MV-4-11 (cell line): ENCODE measurements around the gene ENGASE.

ENCODE experiments used
- DNase-seq: peaks from one replicate; lab custom pipeline; 2025; lab: John Stamatoyannopoulos, UW

Gene ENGASE

DNA sequence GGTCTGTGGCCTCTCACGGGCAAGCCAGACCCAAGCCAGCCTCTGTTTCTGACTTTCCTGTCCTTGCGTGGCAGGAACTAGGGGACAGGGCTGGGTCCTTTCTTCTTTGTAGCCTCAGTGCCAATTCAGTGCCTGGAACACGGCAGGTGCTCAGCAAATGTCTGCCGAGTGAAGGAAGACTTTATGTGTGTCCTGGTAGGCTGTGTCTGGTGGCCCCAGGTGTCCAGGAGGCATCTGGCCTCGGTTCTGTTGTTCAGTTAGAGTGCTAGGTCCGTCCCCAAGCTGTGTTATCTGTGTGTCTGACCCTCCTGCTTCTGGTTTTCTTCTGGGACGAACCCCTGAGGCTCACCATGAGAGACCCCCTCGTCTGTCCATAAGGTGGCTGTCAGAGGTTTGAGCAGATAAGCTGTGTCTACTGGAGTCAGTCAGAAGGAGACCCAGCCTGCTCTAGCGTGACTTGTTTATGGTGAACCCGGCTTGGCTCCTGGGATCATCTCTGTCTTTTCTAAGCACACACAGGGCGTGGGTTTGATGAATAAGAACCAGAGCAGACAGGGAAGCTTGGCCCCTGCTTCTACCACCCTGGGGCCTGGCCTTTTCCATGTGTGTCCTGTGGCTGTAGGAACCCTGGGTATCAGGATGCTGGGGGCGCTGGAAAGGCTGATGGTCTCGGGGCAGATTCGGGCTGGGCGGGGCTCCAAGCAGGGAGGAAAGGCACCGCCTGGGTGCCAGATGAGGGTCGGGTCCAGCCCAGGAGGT lies 39.3 kb downstream of the ENGASE start:
- DNase-seq = no peak

DNA sequence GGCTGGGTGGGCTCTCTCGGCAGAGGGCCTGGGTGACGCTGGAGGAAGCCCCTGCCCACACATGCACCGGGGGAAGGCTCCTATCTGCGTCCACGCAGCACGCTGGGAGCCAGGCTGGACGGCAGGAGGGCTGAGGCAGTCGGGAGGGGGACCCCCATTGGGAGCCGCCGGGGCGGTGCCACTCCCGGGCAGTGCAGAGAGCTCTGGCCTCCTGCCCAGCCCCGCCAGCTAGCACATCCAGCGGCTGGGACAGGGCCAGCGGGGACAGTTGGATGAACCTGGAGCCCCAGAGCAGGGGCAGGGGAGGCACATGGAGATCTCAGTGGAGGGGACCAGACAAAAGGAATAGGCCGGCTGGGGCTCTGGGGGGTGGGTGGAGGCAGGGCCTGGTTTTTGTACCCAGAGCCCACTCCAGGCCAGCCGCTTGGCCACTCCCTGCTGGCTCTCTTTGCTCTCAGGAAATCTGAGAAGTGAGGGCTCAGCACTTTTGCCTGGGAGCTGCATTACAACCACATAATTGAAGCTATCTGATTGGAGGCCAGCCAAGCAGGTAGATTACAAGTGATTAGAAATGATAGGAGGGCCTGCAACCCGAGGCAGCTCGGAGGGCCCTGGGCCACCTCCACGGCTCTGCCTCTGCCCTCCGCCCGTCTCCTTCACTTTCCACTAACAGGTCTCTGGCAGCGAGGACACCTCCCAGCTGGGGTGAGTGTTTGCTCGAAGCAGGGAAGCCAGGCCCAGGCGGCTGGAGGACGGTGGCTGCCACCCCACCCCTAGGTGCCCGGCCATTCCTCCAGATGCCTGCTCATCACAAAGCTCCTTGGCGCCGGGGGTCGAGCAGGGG lies 40.1 kb downstream of the ENGASE start:
- DNase-seq = no peak

DNA sequence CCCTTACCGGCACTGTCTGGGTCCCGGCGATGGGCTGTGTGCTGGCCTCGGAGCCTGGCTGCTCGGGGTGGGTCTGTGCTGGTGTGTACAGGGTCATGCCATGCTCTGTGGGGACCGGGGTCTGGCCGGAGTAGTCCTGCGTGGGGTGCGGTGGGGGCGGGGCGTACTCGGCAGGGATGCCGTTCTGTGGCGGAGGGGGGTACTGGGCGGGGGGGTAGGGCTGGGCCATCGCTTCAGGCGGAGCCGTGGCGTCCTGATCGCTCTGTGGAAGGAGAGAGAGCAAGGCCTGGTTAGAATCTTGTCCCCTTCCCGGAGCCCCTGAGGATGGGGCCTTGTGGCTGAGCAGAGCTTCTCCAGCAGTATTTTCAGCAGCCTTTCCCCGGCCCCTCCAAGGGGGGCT lies 40.9 kb downstream of the ENGASE start:
- no peak for DNase-seq

DNA sequence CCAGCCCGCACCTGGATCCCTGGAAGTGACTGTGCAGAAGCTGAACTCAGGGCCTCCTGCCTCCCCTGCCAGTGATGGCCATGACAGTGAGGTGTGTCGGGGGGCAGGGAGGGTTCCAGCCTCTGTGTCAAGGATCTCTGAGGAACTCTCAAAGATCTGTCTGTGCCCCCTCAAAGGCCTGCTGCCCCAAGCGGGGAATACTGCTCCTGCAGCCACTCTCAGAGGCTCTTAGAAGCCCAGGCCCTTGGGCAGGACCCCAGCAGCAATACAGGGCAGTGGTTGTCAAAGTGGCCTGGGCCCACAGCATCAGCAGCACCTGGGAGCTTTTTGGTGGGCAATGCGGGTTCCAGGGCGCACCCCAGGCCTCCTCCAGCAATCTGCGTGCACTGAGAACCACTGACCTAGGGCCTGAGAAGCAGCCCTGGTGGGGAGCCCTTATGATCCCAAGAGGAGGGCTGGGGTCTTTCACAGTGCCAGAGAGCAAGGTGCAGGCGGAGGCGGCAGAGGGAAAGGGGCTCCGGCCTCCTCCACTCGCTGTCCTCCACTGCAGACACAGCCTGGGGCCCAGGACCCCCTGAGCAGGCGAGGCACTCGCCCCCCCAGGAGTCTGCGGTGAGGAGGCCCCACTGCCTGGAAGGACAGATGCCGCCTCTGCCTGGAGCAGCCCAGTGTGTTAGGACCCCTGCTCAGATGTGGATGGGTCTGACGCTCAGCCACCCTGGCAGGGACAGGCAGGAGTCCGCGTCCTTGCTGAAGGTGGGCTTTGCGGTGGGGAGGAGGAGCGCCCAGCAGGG lies 42.1 kb downstream of the ENGASE start:
- DNase-seq = no peak

DNA sequence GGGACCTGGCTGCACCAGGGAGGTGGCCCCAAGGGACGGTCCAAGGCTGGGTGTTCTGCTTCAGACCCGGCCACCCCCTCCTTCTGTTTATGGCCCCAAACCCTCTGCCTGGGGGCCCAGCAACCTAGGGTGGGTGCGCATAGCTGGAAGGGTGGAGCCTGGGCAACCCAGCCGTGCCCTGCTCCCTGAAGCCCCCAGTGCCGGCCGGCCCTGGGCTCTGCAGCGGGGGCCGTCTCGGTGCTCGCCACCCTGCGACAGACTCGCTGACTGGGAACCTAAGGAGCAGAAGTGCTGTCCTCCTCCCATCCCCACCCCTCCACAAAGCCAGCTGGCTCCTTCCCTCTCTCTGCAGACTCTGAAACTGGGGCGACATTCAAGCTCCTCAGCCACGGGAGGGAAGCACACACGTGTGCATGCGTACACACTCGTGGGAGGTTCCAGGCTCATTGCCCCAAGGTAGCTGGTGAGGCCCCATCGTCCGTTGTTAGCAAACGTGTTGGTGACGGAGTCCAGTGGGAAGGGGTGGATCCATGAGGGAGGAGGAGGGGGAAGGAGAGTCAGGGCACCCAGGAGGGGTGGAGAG lies 43.4 kb downstream of the ENGASE start:
- no peak for DNase-seq

DNA sequence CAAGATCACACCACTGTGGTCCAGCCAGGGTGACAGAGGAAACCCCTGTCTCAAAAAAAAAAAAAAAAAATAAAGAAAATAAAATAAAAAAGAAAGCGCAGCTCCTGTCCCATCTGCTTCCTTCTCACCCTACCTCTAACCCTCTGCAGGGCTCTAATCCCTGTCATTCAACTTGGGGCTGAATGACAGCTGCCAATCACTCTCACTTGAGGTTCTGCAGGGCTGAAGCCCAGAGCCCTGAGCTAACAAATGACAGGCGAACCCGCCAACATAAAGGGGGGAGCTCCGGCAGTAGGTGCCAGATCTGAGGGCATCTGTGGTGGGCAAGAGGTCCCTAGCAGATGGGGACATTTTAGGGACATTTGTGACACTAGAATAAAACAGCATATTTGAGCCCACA lies 44.3 kb downstream of the ENGASE start:
- DNase-seq = no peak

DNA sequence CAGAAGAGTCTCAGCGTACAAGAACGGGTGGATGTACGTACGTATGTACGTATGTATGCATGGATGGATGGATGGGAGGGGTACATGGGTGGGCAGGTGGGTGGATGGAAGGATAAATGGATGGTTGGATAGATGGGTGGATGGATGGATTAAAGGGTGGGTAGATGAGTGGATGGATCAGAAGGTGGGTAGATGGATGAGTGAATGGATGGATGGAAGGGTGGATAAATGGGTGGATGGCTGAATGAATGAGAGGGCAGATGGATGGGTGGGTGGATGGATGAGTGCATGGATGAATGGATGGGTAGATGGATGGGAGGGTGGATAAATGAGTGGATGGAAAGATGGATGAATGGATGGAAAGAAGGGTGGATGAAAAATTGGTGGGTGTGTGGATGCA lies 45.6 kb downstream of the ENGASE start:
- no peak for DNase-seq

DNA sequence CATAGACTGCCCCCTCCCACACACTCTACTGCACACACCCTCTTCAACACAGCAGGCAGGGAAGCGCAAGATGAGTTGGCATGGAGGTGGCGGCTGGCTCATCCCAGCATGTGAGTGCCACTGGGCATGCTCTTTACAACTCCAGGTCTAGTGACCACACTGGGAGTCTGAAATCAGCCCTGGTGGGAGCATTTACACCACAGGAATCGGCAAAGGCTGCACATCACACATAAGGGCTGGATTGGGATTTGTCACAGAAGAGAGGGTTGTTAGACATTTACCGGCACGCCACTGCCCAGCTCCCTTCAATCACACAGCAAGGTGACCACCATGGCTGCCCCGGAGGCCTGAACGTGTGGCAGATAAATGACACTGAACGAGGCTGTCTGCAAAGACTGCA lies 49.4 kb downstream of the ENGASE start:
- DNase-seq = no peak

DNA sequence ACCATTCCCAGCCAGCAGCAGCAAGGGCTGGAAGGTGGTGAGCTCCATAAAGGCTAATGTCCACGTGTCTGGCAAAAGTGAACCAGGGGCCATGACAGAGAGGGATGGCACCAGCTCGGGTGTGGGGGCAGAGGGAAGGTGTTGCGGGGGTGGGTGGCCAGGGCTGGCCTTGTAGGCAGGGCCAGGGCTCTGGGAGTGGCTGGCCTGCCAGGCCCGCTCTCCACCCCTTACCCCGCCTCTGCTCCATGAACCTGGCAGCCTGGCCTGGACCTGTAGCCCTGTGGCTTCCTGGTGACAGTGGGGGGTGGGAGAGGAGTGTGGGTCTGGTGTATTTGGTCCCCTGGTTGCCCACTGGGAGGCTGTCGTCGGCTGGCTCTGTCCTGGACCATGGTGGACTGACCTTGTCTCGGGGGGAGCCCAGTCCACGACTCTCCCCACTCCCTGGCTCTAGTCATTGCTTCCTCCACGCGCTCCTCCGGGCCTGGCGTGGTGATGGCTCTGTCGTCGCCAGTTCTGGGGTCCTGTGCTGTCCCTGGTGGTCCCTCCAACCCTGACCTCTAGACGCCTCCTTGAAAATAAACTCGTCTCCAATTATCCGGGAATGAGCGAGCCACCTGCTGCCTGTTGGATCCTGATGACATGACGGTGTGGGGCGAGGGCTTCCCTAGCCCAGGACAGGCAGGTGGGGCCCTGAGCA lies 50.0 kb downstream of the ENGASE start:
- no peak for DNase-seq

DNA sequence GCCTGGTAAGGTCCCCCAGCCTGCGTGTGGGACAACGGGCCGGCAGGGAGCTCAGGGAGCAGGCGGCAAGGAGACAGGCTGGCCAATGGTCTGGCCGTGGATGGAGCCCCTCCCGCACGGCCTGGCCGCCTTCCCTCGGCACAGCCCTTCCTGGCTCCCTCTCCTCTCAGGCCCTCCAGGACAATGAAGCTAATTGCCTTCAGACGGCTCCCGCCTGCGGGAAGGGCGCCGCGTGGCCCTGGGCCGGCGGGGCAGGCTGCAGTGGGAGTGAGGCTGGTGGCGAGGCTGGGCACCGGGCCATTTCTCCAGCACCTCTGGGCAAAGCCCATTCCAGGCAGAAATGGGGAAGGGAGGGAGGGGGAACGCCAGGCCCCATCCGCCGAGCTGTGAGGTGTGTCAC lies 50.9 kb downstream of the ENGASE start:
- no peak for DNase-seq

DNA sequence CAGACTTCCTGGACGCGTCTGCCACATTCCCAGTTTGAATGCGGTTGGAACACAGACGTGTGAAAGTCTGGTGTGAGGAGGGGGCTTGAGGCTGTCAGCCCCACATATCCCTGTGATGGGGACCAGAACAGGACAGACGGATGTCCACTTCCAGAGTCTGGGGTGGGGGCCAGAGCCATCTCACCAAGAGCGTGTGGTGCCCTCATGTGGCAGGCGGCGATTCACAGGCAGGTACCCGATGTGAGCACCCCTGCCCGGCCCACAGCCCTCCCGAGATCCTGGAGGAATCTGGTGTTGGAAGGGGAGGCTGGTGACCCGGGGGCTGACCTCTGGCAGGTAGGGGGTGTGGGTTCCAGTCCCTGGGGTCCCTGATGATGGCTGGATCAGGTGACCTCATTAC lies 51.5 kb downstream of the ENGASE start:
- DNase-seq = no peak

DNA sequence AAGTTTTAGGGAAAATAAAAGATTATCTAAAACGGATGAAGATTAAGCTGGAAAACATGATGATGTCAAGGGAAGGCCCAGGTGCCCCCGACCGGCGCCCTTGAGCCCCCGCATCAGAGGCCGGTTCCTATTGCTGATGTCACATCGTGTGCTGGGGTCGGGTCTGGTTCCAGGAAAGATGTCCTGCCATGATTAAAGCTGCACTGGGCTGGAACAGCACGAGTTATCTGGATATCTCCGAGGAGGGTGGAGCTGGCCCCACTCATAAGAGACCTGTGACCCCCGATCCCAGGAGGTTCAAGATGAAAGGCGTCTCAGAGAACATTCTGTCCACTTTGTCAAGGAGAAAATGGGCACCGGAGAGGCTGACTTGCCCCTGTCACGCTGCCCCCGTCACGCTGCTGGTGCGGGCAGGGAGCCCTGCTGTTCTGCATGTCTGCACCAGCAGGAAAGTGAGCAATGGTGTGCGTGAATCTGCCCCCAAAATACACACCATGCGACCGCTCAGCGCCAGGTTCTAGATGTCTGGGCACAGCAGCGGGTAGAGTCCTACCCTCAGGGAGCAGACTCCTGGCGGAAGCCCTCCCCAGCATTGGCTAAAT lies 53.0 kb downstream of the ENGASE start:
- DNase-seq = no peak

DNA sequence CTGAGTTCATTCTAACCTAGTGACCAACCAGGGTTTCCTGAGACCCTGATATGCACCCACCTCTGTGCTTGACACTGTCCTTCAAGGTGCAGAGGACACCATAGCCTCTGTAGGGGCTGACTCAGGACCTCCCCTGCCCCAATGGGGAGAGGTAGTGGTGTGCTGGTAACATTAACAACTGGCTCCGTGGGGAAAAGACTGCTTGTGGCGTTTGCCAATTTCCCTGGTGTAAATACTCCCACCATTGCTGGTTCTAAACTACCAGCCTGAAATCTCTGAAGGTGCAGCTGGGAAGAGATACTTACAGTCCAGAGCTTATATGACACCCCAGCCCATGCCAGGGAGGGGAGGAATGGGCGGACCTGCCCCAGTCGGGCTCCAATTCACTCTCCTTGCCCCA lies 54.9 kb downstream of the ENGASE start:
- no peak for DNase-seq

DNA sequence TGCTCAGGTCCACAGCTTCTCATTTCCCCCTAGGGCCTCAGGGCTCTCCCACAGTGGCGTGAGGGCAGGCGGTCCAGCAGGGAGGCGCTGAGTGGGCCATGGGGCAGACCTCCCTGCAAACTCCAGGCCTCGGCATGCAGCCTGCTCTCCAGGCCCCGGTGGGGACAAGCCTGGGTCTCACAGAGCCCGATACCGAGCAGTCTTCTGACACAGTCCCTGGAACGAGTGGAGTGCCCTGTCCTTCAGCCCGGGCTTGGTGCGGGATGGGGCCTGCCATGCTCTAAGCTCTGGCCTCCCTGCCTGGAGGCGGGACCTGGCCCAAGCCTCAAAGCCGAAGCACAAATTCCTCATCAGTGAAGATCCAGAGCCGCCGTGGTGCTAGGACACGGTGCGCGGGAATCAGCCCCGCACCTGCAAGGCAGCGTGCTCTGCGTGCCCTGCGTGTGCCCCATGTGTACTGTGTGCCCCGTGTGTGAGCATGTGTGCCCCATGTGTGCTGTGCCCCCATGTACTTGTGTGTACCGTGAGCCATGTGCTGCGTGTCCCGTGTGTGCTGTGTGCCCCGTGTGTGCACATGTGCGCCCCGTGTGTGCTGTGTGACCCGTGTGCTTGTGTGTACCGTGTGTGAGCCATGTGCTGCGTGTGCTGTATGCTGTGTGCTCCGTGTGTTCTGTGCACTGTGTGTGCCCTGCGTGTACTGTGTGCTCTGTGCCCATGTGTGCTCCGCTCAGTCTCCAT lies 56.1 kb downstream of the ENGASE start:
- no peak for DNase-seq

DNA sequence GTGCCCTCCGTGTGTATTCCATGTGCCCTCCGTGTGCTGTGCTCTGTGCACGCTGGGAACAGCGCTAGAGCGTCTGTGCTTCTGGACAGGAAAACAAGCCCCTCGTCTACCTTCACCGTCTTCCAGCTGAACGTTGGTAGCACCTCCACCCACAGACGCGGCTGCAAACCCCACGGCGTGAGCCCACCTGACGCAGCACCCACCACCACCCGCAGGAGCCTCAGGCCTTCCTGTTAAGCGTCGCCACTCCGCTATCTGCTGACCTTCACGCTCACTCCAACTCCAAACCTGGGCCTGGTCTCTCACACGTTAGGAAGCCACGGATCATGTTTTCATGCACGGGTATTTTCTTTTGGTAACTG lies 56.6 kb downstream of the ENGASE start:
- DNase-seq = no peak

DNA sequence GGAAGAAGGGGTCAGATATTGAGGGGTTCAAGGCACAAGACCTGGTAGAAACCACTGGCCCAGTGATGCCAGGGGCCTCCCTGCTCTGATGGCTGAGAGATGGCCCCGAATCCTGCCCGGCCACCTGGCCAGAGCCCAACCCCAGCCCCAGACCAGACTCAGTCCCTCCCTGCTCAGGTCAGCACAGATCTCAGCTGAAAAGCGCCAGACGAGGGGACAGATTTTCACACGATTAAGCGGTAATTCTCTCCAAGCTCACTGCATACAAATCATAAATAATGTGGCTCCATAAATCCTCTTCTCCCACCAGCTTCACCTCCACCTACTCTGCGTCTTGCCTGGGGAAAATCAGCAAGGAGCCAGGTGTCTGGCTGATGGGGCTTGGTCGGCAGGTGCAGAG lies 57.1 kb downstream of the ENGASE start:
- no peak for DNase-seq

DNA sequence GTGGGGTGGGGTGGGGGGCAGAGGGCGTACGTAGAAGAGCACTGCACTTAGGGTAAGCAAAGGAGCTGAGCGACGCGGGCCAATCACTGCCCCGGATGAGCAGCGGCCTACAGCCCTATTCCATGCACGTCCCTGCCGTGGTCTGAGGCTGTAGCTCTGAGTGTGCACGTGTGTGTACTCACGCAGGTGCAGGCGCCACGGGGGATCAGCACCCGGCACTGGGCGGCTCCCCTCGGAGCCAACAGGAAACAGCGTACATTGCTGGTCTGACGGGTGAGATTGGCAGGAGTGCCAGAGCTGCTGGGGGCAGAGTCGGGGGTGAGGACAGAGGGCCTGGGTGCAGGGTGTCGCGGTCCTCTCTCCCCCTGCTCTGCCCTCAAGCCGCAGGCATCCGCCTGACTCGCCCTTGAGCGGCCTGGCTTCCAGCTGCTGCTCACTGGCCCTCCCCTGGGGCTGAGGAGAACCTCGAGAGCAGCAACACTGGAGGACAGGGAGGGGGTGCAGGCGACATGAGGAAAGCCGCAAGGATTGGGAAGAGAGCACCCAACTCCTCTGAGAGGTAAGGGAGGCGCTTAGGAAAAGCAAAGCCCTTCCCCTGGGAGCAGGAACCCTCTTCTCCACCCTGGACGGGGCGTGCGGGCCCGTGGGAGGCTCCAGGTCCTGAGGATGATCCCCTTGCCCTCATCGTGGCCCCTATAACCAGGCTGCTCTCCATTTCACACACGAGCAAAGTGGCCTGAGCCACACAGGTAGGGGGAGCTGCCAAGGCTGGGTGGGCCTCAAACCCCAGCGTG lies 57.8 kb downstream of the ENGASE start:
- DNase-seq = no peak

DNA sequence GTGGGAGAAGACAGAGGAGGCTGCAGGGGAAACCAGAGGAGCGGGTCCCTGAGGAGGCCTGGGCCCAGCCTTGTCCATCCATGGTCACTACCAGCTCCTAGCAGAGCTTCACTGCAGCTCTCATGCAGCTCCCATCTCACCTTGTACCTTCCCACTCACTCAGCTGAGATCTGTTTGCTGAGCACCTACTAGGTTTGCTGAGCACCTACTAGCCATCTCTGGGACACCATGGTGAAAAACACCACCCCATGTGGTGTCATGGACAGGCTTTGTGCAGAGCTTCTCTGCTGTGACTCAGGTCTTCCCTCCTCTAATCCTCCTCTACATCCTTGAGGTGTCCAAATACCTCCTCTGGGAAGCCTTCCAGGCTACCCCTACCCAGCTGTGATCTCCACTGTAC lies 58.6 kb downstream of the ENGASE start:
- no peak for DNase-seq

DNA sequence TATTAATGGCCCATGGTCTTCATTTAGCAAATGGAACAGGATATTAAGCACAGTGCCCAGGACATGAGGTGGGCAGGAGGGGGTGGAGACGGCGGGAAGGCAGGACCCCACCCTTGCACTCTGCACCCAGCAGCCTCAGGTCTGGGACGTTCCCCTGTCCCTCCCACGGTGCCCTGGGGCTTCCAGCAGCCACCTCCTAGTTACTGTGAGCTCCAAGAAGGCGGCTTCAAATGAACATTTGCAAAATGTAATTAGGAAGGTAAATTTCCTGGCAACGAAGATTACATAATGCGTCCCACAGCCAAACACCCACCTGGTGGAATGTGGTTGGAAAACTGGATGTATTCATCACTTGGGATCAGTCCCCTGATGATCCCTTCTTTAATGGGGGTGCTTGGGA lies 59.4 kb downstream of the ENGASE start:
- DNase-seq = no peak

DNA sequence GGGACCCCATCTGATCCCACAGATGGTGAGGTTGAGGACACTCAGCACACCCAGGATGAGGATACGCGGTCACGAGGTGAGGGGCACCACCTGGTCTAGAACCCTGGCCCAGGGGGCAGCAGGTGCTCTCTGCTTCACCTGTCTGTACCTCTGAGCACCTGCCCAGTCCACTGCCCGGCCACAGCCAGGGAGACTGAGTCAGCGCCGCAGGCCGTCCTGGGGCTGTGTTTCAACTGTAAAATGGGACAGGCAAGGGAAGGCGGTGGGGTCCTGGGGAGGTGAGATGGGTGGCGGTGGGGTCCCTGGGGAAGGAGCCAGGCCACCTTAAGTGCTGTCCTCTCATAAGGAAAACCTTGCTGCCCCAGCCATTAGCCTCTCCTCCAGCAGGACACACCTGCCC lies 60.4 kb downstream of the ENGASE start:
- DNase-seq = no peak
